Fibroblast of pulmonary artery (primary cell): Measurements from ENCODE around the gene TMEM256.

ENCODE experiments used
- DNase-seq: peaks from one replicate; pipeline ENCODE4 v3.0.0-alpha.2; 2010; ENCODE audit warnings: low read depth
- H3K4me3 ChIP-seq: replicated peaks from 2 replicates; pipeline ENCODE4 v1.5.1; 2011; ENCODE audit warnings: low read depth, mild to moderate bottlenecking, control low read depth, low read length, moderate library complexity
- TF ChIP-seq, protein P1 (sequence below): IDR thresholded peaks from 2 replicates; pipeline ENCODE4 v1.5.1; 2011; ENCODE audit warnings: mild to moderate bottlenecking, control low read depth, low read length, inconsistent platforms; ENCODE audit errors: missing control alignments

TMEM256 gene

DNA sequence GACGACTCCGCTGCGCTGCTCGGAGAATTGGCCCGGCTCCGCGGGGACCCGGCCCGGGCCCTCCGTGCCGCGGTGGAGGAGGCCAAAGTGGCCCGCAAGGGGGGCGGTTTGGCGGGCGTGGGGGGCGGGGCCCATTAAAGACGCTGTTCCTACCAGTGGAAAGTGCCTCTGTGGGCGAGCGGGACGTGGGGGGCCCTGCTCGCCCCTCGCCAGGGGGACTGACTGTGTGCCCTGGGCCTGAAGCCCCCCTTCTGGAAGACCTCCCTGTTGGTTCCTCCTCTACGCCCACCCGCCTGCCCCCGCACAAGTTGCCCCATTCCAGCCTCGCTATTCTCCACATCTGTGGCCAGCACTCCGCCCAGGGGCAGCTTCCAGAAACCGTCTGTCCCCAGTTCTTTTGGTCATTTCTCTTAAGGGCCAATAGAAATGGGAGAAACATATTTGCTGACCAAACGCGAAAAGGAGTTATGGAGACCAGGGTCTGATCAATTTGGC, 33.5 kb upstream of the TMEM256 start:
- H3K4me3 ChIP-seq = peak overlapping the region; percentile 24
- no peak for DNase-seq

DNA sequence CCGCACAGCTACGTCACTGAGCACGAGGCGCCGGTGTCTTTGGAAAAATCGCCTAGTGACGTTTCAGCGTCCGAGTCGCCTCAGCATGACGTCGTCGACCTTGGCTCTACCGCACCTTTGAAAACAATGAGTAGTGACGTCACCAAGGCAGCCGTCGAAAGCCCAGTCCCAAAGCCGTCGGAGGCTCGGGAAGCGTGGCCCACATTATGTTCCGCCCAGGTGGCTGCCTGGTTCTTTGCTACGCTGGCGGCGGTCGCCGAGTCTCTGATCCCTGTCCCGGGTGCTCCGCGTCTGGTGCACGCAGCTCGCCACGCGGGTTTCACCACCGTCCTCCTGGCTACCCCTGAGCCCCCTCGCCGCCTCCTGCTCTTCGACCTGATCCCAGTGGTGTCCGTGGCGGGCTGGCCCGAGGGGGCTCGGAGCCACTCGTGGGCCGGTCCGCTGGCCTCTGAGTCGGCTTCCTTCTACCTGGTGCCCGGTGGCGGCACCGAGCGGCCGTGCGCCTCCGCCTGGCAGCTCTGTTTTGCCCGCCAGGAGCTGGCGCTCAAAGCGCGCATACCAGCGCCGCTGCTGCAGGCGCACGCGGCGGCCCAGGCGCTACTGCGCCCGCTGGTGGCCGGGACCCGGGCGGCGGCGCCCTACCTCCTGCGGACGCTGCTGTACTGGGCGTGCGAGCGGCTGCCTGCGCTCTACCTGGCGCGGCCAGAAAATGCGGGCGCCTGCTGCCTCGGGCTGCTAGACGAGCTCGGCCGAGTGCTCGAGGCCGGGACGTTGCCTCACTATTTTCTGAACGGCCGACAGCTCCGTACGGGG, 32.9 kb upstream of the TMEM256 start:
- peak overlapping the region; percentile 25 for H3K4me3 ChIP-seq
- TF ChIP-seq, protein P1, sequence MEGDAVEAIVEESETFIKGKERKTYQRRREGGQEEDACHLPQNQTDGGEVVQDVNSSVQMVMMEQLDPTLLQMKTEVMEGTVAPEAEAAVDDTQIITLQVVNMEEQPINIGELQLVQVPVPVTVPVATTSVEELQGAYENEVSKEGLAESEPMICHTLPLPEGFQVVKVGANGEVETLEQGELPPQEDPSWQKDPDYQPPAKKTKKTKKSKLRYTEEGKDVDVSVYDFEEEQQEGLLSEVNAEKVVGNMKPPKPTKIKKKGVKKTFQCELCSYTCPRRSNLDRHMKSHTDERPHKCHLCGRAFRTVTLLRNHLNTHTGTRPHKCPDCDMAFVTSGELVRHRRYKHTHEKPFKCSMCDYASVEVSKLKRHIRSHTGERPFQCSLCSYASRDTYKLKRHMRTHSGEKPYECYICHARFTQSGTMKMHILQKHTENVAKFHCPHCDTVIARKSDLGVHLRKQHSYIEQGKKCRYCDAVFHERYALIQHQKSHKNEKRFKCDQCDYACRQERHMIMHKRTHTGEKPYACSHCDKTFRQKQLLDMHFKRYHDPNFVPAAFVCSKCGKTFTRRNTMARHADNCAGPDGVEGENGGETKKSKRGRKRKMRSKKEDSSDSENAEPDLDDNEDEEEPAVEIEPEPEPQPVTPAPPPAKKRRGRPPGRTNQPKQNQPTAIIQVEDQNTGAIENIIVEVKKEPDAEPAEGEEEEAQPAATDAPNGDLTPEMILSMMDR = peak; percentile 33
- DNase-seq = peak; percentile 78

More for the DNA sequence above, 33.5 kb upstream of the TMEM256 start:
- TF ChIP-seq, protein P1 = no peak

DNA sequence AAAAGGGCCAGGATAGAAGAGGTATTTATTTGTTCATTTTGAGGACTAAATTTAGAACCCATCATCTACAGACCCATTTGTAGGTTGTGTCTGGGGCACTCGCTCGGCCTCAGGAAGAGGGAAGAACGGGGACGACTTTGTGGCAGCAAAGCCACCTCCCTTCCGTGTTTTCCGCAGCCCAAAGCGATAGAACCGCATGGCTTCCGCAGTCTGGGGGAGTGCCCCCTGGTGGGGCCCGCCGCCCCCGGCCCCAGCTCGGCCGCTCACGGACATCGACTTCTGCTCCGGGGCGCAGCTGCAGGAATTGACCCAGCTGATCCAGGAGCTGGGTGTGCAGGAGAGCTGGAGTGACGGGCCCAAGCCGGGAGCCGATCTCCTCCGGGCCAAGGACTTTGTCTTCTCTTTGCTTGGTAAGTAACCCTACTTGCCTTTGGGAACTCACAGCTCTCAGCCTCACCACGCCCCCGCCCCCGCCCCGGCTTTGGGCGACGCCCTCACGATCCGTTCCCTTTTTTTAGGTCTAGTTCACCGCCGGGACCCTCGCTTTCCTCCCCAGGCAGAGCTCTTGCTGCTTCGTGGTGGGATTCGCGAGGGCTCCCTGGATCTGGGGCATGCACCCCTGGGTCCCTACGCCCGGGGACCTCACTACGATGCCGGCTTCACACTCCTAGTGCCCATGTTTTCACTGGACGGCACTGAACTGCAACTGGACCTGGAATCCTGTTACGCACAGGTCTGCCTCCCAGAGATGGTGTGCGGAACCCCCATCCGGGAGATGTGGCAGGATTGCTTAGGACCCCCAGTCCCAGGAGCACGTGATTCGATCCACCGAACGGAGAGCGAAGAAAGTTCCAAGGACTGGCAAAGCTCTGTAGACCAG, 32.0 kb upstream of the TMEM256 start:
- TF ChIP-seq, protein P1 = no peak
- no peak for DNase-seq
- H3K4me3 ChIP-seq = peak overlapping the region; percentile 52

- no peak overlapping the region for H3K4me3 ChIP-seq
Measured at GRCh38 chr17:7432296-7432695, 28.4 kb upstream of the TMEM256 start.

DNA sequence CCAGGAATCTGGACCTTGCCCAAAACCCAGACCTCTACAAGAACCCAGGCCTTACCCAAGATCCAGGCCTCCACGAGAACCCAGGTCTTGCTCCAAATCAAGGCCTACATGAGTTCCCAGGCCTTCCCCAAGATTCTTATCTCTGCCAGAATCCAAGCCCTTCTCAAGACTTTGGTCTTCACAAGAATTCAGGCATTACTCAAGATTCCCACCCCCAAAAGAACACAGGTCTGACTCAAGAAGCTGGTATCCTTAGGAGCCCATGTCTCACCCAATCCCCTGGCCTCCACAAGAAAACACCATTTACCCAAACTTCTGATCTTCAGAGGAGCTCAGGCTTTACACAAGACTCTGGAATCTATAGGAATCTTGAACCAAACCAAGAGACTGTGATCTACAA, 27.3 kb upstream of the TMEM256 start:
- TF ChIP-seq, protein P1 = no peak
- no peak overlapping the region for H3K4me3 ChIP-seq
- no peak for DNase-seq

More at GRCh38 chr17:7432296-7432695, 28.4 kb upstream of the TMEM256 start:
- no peak for DNase-seq
- TF ChIP-seq, protein P1 = no peak

- DNase-seq = no peak
- TF ChIP-seq, protein P1 = no peak
- H3K4me3 ChIP-seq = no peak overlapping the region
Measured at GRCh38 chr17:7429722-7430121, 25.8 kb upstream of the TMEM256 start.
